Measurements from ENCODE around the gene MYOZ2.

Gene MYOZ2

DNA sequence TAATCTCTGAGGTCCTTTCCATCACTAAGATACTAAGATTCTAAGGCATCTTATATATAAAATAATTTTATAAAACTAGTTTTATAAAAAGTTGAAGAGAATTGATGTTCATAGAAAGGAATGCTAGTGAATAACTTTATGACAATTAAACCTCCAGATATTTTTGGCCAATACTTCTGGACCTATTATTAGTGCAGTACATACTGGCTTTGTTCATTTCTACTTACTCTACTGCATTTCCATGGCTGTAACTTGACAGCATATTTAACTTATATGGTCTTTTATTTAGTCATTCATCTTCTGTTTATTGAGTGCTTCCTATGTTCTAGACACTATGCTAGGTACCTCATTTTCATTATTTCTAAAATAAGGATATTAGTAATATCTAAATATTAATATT, 70.1 kb downstream of the MYOZ2 start:
- DNase-seq, result no peak

DNA sequence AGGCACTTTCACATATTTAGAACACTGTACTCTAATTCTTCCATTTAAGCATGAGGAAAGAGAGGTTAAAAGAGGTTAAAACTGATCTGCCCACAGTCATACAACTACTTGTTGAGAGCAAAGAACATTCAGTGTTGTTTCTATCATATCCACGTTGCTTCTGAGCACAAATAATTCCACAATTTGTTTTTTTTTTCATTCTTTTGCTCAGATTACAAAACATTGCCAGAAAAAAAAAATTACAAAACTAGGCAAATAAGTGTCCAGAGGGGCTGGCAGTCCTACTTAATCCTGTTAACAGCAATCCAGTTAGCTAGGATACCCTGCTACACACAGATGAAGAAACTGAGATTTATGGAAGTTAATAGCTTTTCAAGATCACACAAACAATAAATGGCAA, 70.5 kb downstream of the MYOZ2 start:
- DNase-seq, result no peak

DNA sequence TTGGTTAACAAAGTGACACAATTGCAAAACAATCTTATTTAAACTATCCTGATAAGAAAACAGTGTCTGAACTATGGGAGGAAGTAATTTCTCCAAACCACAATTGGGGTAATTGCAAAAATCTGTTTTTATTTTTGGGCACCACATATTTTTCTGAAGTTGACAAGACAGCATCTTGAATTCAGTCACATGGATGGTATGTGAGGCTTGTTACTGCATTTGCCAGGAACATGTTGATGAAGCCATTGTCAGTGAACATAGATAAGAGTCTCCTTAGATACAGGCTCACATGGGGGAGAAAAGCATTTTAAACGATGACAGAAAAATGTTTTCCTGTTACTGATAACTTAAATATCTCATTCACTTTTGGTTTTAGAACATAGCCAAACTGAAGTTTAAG, 71.4 kb downstream of the MYOZ2 start:
- no peak for DNase-seq

DNA sequence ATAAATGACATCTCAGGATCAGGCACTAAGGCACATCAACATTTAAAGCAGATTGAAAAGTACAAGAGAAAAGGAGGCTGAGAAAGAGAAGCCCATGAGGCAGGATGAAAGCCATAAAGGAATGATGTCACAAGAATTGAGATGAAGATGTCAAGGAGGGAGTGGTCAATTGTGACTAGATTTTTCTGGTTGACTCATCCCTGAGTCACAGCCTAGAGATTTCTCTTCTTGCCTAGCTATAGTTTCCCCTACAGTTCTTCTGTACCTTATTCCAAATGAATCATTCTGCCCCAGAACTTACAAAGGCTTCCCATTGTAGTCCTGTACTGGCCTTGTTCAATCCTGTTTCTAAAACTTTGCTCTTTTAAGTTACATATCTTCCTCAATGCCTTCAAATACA, 73.4 kb downstream of the MYOZ2 start:
- no peak for DNase-seq

DNA sequence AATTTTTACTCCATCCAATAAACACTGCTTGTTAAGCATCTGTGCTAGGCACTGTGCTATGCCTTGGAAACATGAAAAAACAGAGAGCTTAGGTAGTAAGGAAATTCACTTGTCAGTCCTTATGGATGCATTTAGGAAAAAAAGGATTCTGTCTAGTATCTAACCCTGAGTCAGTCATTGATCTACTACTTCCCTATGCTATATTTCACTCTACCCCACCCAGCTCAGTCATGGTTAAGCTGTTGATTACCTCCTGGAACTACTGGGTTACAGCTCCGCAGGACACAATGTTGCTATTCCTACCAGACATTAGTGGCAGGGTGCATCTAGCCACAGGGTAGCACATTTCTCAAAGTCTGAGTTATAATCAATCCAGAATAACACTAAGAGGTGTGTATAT, 74.0 kb downstream of the MYOZ2 start:
- no peak for DNase-seq

DNA sequence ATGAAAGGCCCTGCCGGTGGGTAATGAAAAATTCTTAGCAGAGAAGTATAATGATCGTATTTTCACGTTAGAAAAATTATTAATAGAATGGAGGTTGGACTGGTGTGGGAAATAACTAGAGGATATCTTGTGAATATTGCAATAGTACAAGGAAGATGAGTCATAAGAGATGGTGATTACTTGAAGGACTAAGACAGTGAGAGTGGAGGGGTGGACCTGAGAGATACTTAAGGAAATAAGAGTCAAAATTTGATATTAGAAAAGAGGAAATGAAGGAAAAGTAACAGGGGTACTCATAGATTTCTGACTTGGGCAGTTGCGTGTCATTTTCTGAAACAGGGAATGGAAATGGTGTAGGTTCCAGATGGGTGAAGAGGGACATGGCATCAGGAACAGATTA, 75.1 kb downstream of the MYOZ2 start:
- no peak for DNase-seq

DNA sequence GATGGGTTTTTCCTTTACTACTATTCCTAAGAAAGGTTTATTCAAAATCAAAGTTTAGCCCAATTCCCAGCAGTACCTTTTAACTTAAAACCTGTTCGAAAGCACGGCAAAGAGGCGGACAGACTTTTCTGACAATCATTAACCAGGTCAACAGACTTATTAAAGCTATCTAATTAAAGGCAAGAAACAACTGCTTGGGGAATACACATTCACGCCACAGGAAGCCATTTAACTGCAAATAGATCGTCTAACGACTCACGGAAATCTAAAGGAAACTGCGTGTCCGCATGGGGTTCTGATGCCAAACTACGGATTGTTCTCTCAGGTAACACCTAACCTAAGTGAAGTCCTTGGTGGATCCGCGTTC, 76.2 kb downstream of the MYOZ2 start:
- DNase-seq, result no peak

DNA sequence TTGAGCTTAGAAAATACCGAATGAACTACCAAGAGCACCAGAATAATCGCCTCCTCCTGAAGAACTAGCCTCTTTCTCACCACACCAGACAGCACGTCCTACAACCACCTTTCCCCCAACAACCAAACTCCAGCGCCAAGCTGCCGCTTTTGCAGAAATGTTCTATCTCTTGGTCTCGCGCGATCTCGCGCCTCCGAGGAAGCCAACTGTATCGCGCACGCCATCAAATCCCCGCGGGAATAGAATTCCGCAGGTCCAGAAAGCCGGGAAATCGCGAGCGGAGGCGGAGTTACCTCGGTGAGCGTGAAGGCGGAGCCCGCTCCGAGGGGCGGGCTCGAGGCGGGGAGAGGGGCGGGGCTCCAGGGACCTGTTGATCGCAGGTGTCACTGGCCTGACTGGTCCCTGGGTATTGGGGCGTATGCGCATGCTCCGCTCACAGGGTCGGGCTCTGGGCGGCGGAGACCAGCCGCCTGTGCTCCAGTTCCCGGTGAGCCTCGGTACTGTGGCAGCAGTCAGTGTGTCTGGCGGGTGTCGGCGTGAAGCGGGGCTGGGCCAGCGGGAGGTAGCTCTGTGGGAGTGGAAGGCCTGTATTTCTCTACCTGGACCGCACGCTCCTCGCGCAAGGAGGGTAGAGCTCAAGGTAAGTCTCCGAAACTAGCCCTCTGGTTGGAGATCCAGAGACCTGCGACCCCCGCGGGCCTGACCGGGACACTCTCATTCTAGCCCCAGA, 76.8 kb downstream of the MYOZ2 start, which contains the start of gene USP53:
Gene USP53 (plus strand): TSS at position 480 of the 730 bp plus-strand sequence. CDS start 27,047 bp downstream, outside the sequence.
- peak; percentile 98 for DNase-seq

DNA sequence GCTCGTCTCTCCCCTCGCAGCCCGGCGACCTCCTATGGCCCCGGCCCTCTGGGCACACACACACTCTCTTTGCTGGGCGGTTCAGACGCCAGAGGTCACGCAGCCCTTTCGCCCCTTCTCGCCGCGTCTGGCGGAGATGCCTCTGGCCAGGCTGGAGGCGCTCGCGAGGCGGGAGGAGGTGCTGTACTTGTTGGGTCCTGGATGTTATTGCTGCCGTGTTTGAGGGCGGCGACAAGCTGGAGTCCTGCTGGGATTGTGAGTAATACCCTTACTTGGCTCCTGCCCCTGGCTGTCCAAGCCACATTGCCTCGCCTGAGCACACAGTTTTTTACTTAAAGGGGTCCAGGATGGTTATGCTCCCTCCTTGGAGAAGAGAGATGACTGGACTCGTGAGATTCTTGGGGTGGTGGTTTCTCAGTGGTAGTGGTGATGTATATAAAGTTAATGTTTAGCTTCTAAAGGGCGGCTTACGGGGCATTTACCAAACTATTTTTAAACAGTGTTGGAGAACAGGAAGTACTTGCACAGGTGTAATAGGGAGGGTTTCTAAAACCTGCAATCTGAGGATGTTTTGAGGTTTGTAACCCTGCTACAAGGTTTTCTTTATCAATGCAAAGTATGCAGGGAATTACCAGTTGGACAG, 77.5 kb downstream of the MYOZ2 start:
- DNase-seq, result peak; percentile 44

DNA sequence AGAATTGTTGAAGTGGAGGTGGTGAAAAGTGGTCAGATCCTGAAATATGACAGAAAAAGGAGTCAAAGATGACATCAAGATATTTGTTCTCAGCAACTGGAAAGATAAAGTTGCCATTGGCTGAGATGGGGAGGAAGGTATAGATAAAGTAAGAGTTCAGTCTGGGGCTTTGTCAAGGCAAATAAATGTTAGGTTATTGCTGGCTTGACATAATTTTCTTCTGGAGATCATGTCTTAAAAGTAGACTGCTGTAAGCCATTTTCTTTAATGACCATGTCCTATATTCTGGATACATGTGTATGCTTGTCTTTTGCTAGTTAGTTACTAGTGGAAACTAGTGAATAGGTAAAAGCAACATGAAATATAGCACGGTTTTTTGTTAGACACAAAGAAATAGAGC, 82.5 kb downstream of the MYOZ2 start:
- no peak for DNase-seq

DNA sequence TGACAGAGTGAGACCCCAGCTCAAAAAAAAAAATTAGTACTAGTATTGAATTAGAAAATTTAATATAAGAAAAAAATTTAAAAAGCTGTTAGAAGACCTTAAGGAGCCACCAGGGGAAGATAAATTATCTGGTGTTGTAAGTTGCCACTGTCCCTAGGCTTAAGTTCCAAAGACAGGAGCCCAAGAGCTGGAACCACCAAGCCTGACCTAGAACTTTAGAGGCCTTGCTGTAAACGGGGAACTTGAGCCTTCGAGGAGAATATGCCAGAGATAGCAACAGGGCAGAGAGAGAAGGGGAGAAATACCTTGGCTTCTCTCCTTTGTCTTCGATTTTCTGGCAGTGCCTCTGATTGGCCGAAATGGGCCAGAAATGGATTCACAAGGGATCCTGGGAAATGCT, 85.8 kb downstream of the MYOZ2 start:
- no peak for DNase-seq

DNA sequence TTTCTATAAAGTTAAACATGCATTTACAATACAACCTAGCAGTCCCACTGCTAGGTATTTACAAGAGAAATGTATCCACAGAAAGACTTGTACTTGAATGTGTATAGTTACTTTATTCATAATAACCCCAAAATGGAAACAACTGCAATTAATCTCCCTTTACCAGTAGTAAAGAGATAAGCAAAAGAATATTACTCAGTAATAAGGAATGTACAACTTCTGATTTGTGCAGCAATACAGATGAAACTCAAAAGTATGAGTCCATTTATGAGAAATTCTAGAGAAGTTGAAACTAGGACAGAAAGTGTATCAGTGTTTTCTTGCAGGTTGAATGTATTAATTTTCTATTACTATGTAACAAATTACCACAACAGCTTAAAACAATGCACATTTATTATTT, 92.1 kb downstream of the MYOZ2 start:
- no peak for DNase-seq

DNA sequence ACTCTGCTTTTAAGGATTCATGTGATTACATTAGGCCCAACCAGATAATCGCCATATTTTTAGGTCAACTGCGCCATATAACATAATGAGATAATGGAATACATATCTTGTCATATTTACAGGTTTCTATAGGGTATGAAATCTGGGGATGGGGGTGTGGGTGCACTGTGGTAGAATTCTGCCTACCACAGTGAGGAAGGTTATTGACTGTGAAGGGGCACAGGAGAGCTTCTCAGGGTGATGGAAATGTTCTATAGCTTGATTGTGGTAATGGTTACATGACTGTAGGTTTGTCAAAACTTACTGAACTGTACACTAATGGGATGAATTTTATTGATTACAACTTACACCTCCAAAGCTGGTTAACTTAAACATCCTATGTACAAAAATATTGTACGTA, 92.8 kb downstream of the MYOZ2 start:
- DNase-seq, result no peak

DNA sequence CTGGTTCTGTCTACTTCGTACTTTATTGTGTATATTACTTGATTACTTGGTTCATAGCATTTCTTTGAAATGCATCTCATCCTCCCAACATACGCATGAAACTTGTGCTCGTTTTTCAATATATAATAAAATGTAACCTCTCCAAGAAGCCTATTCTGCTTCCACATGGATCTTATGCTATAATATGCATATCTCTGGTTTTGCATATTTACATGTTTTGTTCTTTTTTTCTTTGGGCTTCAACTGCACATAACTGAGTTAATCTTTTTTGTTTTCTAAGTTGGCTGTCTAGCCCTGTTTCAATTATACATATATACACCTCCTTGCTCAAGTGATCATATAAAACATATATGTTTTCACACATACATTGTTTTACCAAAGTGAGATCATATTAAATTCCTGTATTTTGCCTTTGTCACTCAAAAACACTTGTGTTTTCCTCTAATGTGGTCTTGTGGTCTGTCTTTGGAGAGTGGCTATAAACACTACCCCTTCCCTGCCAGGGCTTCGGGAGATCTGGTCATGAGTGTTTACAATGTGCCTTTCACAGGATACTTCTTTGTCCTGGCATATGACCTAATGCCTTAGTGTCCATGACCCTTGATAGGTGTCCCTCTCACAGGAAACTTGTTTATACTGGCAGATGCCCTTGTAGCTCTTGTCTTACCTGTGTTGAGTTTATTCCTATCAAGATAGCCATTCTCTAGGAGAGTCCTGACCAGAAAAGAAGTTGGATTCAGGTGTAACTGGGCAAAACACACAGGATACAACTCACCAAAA, 94.5 kb downstream of the MYOZ2 start:
- no peak for DNase-seq

DNA sequence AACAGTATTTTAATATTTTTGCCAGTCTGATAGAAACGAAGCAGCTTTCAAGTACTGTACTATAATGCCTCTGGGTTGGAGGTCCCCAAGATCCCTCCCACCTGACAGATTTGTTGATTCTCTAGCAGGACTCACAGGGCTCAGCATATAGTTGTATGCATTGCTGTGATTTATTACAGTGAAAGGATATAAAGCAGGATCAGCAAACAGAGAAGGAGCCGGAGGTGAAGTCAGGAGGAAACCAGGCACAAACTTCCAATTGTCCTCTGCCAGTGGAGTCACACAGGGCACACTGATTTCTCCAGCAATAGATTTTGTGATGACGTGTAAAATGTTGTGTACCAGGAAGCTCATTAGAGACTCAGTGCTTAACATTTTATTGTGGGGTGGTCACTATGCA, 95.9 kb downstream of the MYOZ2 start:
- no peak for DNase-seq

DNA sequence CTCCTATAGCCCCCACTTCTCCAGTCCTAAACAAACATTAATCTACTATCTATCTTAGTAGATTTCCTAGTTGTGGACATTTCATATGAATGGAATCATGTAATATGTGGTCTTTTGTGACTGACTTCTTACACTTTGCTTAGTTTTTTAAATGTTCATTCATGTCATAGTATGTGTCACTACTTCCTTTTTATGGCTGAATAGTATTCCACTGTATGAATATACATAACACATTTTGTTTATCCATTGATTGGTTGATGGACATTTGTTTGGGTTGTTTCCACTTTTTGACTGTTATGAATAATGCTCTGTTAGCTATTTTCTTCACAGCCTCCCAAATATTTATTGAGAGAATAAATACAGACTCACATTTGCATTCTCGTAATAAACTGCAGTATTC, 96.7 kb downstream of the MYOZ2 start:
- DNase-seq, result no peak

DNA sequence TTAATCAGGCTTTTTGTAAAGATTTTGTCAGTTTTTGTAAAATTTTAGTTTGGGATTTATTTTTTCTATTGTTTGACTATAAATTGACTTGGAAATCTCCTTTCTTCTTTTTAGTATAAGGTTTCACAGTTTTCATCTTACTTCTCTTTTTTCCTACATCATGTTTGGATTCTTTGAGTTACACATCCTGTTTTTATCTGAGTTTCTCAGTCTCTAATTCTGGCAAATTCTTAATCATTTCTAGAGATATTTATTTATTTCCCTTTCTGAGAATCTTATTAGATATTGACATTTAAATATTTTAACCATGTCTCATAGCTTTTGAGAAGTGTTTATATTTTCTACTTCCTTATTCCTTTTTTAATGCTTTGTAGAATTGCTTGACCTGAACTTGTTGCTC, 97.6 kb downstream of the MYOZ2 start:
- DNase-seq, result no peak

DNA sequence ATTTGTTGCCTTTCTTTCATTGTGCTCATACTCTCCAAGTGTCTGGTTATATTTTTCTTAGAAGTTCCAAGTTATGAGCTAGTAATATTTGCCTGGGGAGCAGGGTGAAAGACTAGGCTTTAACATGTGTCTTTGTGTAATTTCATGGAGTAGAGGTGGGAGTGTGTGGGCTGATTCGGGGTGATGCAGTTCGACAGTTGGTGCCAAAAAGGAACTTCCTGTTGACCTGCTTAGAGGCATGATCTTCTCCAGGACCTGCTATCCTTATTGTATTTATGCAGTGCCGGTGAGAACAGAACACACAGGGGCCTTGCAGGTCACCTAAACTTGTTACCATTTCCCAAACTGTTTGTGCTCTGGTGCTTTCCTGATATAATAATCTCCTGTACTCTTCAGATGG, 98.1 kb downstream of the MYOZ2 start:
- no peak for DNase-seq

DNA sequence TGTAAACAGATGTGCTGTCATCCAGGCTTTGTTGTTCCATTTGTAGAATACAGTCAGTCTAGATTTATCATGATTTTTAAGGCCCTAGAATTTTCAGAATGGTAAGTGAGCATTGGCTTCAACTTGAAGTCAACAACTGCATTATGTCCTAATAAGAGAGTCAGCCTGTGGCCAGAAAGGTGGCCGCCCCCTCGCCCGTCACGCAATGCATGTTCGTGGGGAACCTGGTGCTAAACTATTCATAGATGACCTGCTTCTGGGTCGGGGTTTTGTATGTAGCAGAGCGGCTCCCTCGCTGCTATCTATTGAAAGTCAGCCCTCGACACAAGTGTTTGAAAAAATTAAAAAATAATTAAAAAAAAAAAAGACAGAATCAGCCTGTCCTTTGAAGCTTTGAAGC, 101.6 kb downstream of the MYOZ2 start:
- DNase-seq, result no peak
